CD4-positive, alpha-beta T cell (primary cell): ENCODE measurements around the gene B4GALT5. TPM values are rescaled to one million over a fixed set of nuclear protein-coding genes. Genes with fewer than 3 reads are reported as not detected.
A peak's percentile ranks its signal among the peaks of the same experiment; 100 is the strongest.
"Not testable (repeated sequence)": the region's sequence is repeated elsewhere in the genome, so short reads cannot be mapped to it uniquely, and the experiment has no call there.

Source experiments
- ATAC-seq: fragments of 200-7000 bp; cut with Tn5 transposase; one replicate; pipeline ENCODE4 v1.10.0; 2022; ENCODE audit warnings: mild to moderate bottlenecking; ENCODE audit not compliant: poor library complexity
- CTCF ChIA-PET: fragments of 350-600 bp; sonication (Branson Sonifier 250); formaldehyde crosslinking; loops from one replicate; lab custom pipeline; 2021; ENCODE audit warnings: antibody characterized with exemption, inconsistent platforms; lab: Charles Lee
- POLR2A ChIA-PET: fragments of 350-600 bp; sonication (Branson Sonifier 250); formaldehyde crosslinking; loops from one replicate; lab custom pipeline; 2021; ENCODE audit warnings: antibody characterized with exemption, inconsistent platforms; lab: Charles Lee
- DNase-seq, 14 experiments: peaks; one replicate each; pipeline ENCODE4 v3.0.0-alpha.2; 2013 to 2020; ENCODE audit warnings: mixed read lengths in 2 of 14
- H3K27ac ChIP-seq, 2 donors: one replicate each; pipeline versions ENCODE4 v1.5.1 to v1.7.0; 2013; ENCODE audit warnings: low read length in 2 of 2, low read depth in 1 of 2, mild to moderate bottlenecking in 1 of 2
- H3K27me3 ChIP-seq, 2 experiments: 1 replicate in 1 of 2; 2 replicates in 1 of 2; pipeline versions ENCODE4 v1.6.1 to v1.7.0; 2013; ENCODE audit warnings: low read length in 2 of 2, control low read depth in 1 of 2, mild to moderate bottlenecking in 1 of 2, moderate library complexity in 1 of 2; ENCODE audit not compliant: insufficient read depth in 2 of 2, control insufficient read depth in 1 of 2
- H3K36me3 ChIP-seq: one replicate; pipeline ENCODE4 v1.6.1; 2013; ENCODE audit warnings: low read length, control low read depth; ENCODE audit not compliant: insufficient read depth
- H3K4me1 ChIP-seq: one replicate; pipeline ENCODE4 v1.6.1; 2013; ENCODE audit warnings: low read length, control low read depth; ENCODE audit not compliant: insufficient read depth
- H3K4me3 ChIP-seq: one replicate; pipeline ENCODE4 v1.5.1; 2013; ENCODE audit warnings: mild to moderate bottlenecking, low read length, moderate library complexity
- H3K9me3 ChIP-seq, 2 experiments: 1 replicate in 1 of 2; 2 replicates in 1 of 2; pipeline versions ENCODE4 v1.6.1 to v1.7.0; 2013; ENCODE audit warnings: low read length in 2 of 2, mild to moderate bottlenecking in 2 of 2, control low read depth in 1 of 2, moderate library complexity in 1 of 2; ENCODE audit not compliant: control insufficient read depth in 1 of 2, insufficient read depth in 1 of 2
- H3K27ac Mint-ChIP-seq: one replicate; pipeline ENCODE4 v1.8.0; 2020; ENCODE audit warnings: mixed read lengths
- H3K27me3 Mint-ChIP-seq: one replicate; pipeline ENCODE4 v1.8.0; 2021; ENCODE audit warnings: mixed read lengths
- H3K36me3 Mint-ChIP-seq: one replicate; pipeline ENCODE4 v1.8.0; 2021; ENCODE audit warnings: low read depth, mixed read lengths
- H3K4me1 Mint-ChIP-seq: one replicate; pipeline ENCODE4 v1.8.0; 2021; ENCODE audit warnings: low read depth, mixed read lengths
- H3K4me3 Mint-ChIP-seq: one replicate; pipeline ENCODE4 v1.8.0; 2020; ENCODE audit warnings: mild to moderate bottlenecking, mixed read lengths
- H3K9me3 Mint-ChIP-seq: one replicate; pipeline ENCODE4 v1.8.0; 2020; ENCODE audit warnings: mixed read lengths
- CTCF ChIP-seq: fragments of 200-600 bp; IDR thresholded peaks from one replicate; pipeline ENCODE4 v1.8.0; 2022; ENCODE audit warnings: antibody characterized with exemption, mild to moderate bottlenecking
- intact Hi-C, 2 experiments: fragments of 100-400 bp; cut with DNase I in 1 of 2; cut with micrococcal nuclease in 1 of 2; formaldehyde crosslinking; loops; one replicate each; pipeline versions ENCODE4 v1.15.1 to v1.9.0; 2023 to 2025; cut with DNase I, micrococcal nuclease
- total RNA-seq, 174 experiments: library from RNA in 2 of 174; stranded (reverse) in 2 of 174; gene quantifications; one replicate each; pipeline ENCODE4 v1.2.3 and lab custom pipeline; 2021 to 2026

Gene B4GALT5
- total RNA-seq, 2 experiments from 2014 or later: 3.1 to 3.2 TPM

- Histone ChIP-seq H3K4me3 (no peak overlapping the region), H3K36me3 (no peaks in the 10 kb centered on the region), H3K27ac (no peak overlapping the region), H3K9me3 (no peaks in the 10 kb centered on the region), H3K27me3 (peaks cover 0 to 2% of the 10 kb centered on the region in 2 experiments), H3K4me1 (peaks cover 12% of the 10 kb centered on the region)
- intact Hi-C loops: loop anchor here in 1 of 2 experiments (10.0 kb wide), 1 partner anchor 113 kb away; no protein-coding TSS in a partner anchor
- TF ChIP-seq CTCF: no peak
- no peaks in the 10 kb centered on the region for H3K36me3 Mint-ChIP-seq
- no peak overlapping the region for H3K27ac Mint-ChIP-seq
- ATAC-seq (no peak), DNase-seq (no peak)
- ChIA-PET POLR2A (no interaction called here), CTCF (no interaction called here)
- no peak overlapping the region for H3K4me3 Mint-ChIP-seq
- peaks cover 9% of the 10 kb centered on the region for H3K4me1 Mint-ChIP-seq
- no peaks in the 10 kb centered on the region for H3K9me3 Mint-ChIP-seq
- peaks cover 4% of the 10 kb centered on the region for H3K27me3 Mint-ChIP-seq
These were observed 14.5 kb upstream of the B4GALT5 start for GRCh38 chr20:49727894-49728885.

- peaks cover 4% of the 10 kb centered on the region for H3K27me3 Mint-ChIP-seq
- H3K36me3 ChIP-seq: no peaks in the 10 kb centered on the region
- H3K27me3 ChIP-seq: peaks cover 0 to 2% of the 10 kb centered on the region in 2 experiments
- no peak overlapping the region for H3K27ac ChIP-seq
- intact Hi-C loops: loop anchor here in 1 of 2 experiments (10.0 kb wide), 1 partner anchor 113 kb away; no protein-coding TSS in a partner anchor
- TF ChIP-seq CTCF: no peak
- H3K4me3 Mint-ChIP-seq: no peak overlapping the region
- peak in 1 of 14 experiments; percentile 11 for DNase-seq
- no peak overlapping the region for H3K27ac Mint-ChIP-seq
- ChIA-PET POLR2A (no interaction called here), CTCF (no interaction called here)
- H3K36me3 Mint-ChIP-seq: no peaks in the 10 kb centered on the region
- no peaks in the 10 kb centered on the region for H3K9me3 Mint-ChIP-seq
- H3K4me1 ChIP-seq: peaks cover 12% of the 10 kb centered on the region
- H3K4me1 Mint-ChIP-seq: peaks cover 9% of the 10 kb centered on the region
- ATAC-seq: no peak
- H3K9me3 ChIP-seq: no peaks in the 10 kb centered on the region
- H3K4me3 ChIP-seq: no peak overlapping the region
These were observed 13.8 kb upstream of the B4GALT5 start for GRCh38 chr20:49727478-49727877.

- Histone ChIP-seq H3K4me1 (peaks cover 12% of the 10 kb centered on the region), H3K27ac (no peak overlapping the region), H3K36me3 (no peaks in the 10 kb centered on the region), H3K9me3 (no peaks in the 10 kb centered on the region), H3K27me3 (peaks cover 0 to 2% of the 10 kb centered on the region in 2 experiments), H3K4me3 (no peak overlapping the region)
- H3K36me3 Mint-ChIP-seq: no peaks in the 10 kb centered on the region
- POLR2A ChIA-PET: interaction anchor here (1.3 kb wide), 1 partner anchor 14 kb away, joined by 3 read pairs; no protein-coding TSS in a partner anchor
- DNase-seq (no peak), ATAC-seq (no peak)
- TF ChIP-seq CTCF: no peak
- no peaks in the 10 kb centered on the region for H3K9me3 Mint-ChIP-seq
- peaks cover 9% of the 10 kb centered on the region for H3K4me1 Mint-ChIP-seq
- intact Hi-C loops: loop anchor here in 1 of 2 experiments (10.0 kb wide), 1 partner anchor 111 kb away; no protein-coding TSS in a partner anchor
- no peak overlapping the region for H3K27ac Mint-ChIP-seq
- H3K27me3 Mint-ChIP-seq: peaks cover 4% of the 10 kb centered on the region
- CTCF ChIA-PET: no interaction called here
- H3K4me3 Mint-ChIP-seq: no peak overlapping the region
These were observed 12.0 kb upstream of the B4GALT5 start for GRCh38 chr20:49725694-49726093.

- DNase-seq, H3K4me1 Mint-ChIP-seq, H3K27ac Mint-ChIP-seq, H3K27me3 ChIP-seq, H3K36me3 ChIP-seq, H3K27me3 Mint-ChIP-seq, CTCF ChIA-PET, H3K4me3 Mint-ChIP-seq, H3K9me3 ChIP-seq, H3K4me3 ChIP-seq, H3K36me3 Mint-ChIP-seq, H3K27ac ChIP-seq, ATAC-seq, H3K9me3 Mint-ChIP-seq: not testable (repeated sequence)
- intact Hi-C loops: loop anchor here in 1 of 2 experiments (10.0 kb wide), 1 partner anchor 110 kb away; no protein-coding TSS in a partner anchor
- H3K4me1 ChIP-seq: peaks cover 12% of the 10 kb centered on the region
- POLR2A ChIA-PET: interaction anchor here (1.3 kb wide), 1 partner anchor 14 kb away, joined by 3 read pairs; no protein-coding TSS in a partner anchor
These were observed 11.5 kb upstream of the B4GALT5 start for GRCh38 chr20:49725224-49725606.
